Ecto neural progenitor cell (in vitro differentiated cells): Measurements from ENCODE around the gene GAGE1.
"Not testable (repeated sequence)": the region's sequence is repeated elsewhere in the genome, so short reads cannot be mapped to it uniquely, and the experiment has no call there.

ENCODE experiments used
- DNase-seq: peaks from one replicate; pipeline ENCODE4 v3.0.0-alpha.2; 2018; ENCODE audit warnings: low spot score

GAGE1 gene, protein sequence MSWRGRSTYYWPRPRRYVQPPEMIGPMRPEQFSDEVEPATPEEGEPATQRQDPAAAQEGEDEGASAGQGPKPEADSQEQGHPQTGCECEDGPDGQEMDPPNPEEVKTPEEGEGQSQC

DNA sequence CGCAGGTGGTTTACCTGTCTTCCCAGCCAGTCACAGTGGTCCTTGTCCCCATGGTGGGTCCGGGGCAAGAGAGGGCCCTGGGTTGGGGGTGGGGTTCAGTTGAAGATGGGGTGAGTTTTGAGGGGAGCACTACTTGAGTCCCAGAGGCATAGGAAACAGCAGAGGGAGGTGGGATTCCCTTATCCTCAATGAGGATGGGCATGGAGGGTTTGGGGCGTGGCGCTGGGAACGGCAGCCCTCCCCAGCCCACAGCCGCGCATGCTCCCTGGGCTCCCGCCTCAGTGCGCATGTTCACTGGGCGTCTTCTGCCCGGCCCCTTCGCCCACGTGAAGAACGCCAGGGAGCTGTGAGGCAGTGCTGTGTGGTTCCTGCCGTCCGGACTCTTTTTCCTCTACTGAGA lies at the start of gene GAGE1:
Gene GAGE1, plus strand, starts transcription at position 301 of the 400 bp plus-strand sequence. CDS start 1,155 bp downstream, outside the sequence.
- DNase-seq, result not testable (repeated sequence)

DNA sequence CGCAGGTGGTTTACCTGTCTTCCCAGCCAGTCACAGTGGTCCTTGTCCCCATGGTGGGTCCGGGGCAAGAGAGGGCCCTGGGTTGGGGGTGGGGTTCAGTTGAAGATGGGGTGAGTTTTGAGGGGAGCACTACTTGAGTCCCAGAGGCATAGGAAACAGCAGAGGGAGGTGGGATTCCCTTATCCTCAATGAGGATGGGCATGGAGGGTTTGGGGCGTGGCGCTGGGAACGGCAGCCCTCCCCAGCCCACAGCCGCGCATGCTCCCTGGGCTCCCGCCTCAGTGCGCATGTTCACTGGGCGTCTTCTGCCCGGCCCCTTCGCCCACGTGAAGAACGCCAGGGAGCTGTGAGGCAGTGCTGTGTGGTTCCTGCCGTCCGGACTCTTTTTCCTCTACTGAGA lies 47.8 kb upstream of the GAGE1 start, which contains the start of gene GAGE12E:
Gene GAGE12E, plus strand, starts transcription at position 301 of the 400 bp plus-strand sequence. CDS start 1,155 bp downstream, outside the sequence.
- DNase-seq, result not testable (repeated sequence)

DNA sequence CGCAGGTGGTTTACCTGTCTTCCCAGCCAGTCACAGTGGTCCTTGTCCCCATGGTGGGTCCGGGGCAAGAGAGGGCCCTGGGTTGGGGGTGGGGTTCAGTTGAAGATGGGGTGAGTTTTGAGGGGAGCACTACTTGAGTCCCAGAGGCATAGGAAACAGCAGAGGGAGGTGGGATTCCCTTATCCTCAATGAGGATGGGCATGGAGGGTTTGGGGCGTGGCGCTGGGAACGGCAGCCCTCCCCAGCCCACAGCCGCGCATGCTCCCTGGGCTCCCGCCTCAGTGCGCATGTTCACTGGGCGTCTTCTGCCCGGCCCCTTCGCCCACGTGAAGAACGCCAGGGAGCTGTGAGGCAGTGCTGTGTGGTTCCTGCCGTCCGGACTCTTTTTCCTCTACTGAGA lies 38.3 kb upstream of the GAGE1 start, which contains the start of gene GAGE12F:
Gene GAGE12F, plus strand, starts transcription at position 301 of the 400 bp plus-strand sequence. CDS start 1,155 bp downstream, outside the sequence.
- not testable (repeated sequence) for DNase-seq

DNA sequence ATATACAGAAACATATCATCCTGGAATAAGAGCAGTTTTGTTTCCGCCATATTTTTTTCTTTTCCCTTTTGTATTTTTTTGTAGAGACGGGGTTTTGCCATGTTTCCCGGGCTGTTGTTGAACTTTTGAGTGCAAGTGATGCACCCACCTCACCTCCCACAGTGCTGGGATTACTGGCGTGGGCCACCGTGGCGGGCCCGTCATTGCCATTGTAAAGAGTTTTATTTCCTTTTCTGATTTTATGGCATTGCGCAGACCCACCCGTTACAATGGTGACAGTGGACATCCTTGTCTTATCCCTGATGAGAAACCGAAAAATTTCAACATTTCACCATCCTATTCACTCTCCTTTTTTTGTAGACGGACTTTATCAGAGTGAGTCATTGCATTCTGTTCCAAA lies 30.1 kb upstream of the GAGE1 start:
- not testable (repeated sequence) for DNase-seq

DNA sequence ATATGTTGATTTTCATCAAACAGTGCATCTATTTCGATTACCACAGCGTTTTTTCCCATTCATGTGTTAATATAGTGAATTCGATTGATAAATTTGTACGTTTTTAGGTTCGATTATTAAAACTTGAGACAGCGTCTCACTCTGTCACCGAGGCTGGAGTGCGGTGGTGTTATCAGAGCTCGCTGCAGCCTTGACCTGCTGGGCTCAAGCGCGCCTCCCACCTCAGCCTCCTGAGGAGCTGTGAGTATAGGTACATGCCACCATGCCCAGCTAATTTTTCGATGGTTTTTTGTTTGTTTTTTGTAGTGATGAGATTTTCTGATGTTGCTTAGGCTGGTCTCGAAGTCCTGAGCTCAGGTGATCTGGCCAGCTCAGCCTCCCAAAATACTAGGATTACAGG lies 29.7 kb upstream of the GAGE1 start:
- DNase-seq, result not testable (repeated sequence)

DNA sequence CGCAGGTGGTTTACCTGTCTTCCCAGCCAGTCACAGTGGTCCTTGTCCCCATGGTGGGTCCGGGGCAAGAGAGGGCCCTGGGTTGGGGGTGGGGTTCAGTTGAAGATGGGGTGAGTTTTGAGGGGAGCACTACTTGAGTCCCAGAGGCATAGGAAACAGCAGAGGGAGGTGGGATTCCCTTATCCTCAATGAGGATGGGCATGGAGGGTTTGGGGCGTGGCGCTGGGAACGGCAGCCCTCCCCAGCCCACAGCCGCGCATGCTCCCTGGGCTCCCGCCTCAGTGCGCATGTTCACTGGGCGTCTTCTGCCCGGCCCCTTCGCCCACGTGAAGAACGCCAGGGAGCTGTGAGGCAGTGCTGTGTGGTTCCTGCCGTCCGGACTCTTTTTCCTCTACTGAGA lies 28.7 kb upstream of the GAGE1 start, which contains the start of gene GAGE12G:
Gene GAGE12G, plus strand, starts transcription at position 301 of the 400 bp plus-strand sequence. CDS start 1,155 bp downstream, outside the sequence.
- not testable (repeated sequence) for DNase-seq

DNA sequence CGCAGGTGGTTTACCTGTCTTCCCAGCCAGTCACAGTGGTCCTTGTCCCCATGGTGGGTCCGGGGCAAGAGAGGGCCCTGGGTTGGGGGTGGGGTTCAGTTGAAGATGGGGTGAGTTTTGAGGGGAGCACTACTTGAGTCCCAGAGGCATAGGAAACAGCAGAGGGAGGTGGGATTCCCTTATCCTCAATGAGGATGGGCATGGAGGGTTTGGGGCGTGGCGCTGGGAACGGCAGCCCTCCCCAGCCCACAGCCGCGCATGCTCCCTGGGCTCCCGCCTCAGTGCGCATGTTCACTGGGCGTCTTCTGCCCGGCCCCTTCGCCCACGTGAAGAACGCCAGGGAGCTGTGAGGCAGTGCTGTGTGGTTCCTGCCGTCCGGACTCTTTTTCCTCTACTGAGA lies 19.2 kb upstream of the GAGE1 start, which contains the start of gene GAGE12H:
Gene GAGE12H, plus strand, starts transcription at position 301 of the 400 bp plus-strand sequence. CDS start 1,155 bp downstream, outside the sequence.
- not testable (repeated sequence) for DNase-seq

DNA sequence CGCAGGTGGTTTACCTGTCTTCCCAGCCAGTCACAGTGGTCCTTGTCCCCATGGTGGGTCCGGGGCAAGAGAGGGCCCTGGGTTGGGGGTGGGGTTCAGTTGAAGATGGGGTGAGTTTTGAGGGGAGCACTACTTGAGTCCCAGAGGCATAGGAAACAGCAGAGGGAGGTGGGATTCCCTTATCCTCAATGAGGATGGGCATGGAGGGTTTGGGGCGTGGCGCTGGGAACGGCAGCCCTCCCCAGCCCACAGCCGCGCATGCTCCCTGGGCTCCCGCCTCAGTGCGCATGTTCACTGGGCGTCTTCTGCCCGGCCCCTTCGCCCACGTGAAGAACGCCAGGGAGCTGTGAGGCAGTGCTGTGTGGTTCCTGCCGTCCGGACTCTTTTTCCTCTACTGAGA lies 9.6 kb upstream of the GAGE1 start, which contains the start of gene GAGE2A:
Gene GAGE2A, plus strand, starts transcription at position 301 of the 400 bp plus-strand sequence. CDS start 1,155 bp downstream, outside the sequence.
- not testable (repeated sequence) for DNase-seq

DNA sequence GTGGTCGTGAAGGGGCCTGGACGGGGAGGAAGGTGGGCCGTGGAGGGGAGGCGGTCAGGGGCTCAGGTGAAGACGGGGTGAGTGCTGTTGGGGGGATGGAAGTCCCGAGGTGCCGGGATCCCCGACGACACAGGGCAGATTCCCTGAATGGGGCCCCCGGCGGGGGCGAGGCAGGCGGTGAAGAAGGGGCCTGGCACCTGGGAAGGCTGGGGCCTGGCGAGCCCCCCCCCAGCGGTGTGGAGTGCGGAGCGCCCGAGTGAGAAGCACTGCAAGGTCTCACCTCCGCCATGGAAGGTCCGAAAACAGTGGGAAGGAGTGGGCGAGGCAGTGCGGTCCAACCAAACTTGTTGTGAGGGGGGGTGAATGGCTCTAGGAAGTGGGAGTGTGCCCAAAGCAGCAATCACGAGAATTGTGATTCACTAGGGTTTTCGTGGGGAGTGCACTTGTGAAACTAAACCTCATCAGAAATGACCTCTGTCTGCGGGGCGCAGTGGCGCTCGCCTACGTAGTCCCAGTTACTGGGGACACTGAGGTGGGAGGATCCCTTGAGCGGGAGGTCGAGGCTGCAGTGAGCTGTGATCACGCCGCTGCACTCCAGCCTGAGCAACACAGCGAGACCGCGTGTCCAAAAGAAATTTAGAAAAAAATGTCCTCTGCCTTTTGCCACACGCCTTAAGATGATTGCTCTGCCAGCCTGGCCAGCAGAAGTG lies 8.9 kb upstream of the GAGE1 start:
- DNase-seq, result not testable (repeated sequence)

DNA sequence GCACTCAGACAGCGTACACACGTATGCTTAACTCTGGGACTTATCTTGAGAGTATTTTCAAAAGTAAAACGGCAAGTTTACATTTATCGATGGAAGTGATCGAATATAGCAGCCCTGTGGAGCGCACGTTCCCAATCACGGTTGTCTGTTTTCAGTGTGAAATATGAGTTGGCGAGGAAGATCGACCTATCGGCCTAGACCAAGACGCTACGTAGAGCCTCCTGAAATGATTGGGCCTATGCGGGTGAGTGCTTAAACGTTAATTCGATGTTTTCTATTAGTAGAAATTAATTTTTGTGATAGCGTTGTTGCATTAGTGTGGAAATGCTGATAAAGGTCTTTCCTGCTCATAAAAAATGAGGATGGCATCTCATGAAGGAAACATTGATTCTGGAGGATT lies 8.3 kb upstream of the GAGE1 start:
- DNase-seq, result not testable (repeated sequence)

DNA sequence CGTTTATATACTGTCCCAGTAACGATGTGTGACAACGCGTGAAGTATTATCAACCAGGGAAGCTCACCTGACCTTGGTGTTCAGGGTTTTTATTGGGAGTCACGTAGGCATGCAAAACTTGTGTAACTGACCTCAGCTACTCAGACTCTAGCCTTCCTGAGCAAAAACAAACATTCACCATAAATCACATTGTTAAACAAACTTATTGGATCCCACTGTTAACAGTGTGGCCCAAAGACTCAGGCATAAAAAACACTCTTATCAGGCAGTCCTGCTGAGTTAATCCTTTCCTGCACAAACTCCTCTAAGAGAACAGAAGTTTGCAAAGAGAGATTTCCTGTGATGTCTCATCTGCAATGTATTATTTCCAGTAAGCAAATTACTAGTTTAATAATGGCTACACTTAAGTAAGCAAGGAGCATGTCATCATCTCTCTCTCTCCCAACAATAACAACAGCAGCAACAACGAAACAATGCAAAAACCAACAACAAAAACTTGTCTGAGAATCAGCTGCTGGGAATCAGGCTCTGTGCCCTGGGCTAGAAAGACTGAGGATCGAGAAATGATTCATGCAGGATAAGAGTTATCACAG lies 12.0 kb downstream of the GAGE1 start:
- DNase-seq, result no peak

DNA sequence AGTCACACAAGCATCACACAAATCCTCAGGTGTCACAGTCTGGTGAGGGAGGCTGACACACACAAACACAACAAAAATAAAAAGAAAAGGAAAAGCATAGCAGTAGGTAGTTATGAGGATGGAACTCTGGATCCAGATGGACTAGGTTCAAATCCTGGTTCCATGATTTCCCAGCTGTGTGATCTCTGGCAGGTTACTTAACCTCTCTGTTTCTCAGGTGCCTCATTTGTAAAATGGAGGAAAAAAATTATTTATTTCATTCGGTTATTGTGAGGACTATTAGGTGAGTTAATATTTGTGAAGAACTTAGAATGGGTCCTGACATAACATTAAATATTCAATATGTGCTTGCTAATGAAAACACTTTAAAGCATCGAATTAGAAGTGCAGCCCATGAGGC lies 19.8 kb downstream of the GAGE1 start:
- no peak for DNase-seq

DNA sequence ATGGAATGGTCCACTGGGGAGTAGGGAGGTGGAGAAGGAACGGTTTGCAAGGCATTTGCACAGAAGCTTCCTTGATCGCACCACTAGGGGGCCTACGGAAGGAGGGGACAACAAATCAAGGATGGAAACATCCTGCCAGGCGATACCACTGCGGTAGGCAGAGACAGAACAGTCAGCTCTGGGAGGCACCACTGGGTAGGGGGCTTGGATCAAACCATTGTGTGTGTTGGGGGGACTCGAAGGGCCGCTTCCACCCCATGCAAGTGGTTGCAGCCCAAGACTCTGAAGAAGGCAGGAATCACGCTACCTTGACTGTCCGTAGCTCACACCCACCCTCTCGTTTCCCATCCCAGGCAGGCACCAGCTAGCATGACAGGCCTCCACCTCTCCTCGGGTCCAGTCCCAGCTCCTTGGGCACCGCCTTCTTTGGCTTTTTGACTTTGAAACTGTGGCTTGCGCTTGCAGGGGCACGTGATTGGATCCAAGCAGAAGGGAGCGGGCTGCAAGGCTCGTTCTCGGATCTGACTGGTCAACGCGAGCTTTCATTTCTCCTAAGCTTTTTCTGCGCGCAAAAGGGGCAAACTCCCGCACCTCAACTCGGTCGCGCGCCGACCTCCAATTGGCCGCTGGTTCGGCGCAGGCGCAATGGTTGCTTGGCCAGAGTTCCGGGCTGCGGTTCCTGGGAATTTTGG lies 28.4 kb downstream of the GAGE1 start:
- DNase-seq, result no peak

DNA sequence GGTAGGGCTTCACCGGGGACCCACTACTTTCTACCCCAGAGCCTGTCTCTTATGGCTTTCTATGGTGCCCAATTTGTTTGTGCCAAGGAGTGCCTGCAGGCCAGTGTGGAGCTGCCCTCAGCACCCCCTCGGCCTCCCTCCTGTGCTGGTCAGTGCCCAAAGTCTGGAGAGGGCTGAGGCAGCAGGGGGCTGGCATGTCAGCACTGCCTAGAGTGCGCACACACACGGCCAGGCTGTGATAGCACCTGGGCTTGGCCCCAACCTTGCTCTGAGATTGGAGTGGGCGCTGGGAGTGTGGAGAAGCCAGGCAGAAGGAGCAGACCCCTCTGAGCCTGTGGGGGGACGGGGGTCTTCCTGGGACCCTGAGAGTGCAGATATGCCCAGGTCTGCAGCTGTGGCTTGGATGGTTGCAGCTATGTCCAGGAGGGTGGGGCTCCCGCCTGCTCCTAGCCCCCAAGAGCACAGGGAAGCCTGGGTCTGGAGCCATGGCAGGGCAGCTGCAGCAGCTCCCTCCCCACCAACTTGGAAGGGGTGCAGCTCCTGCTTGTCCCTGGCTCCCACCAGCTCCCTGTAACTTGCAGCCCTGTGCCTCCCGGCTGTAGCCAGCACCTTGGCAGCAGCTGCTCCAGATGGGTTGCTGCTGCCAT lies 46.3 kb downstream of the GAGE1 start:
- DNase-seq, result no peak

DNA sequence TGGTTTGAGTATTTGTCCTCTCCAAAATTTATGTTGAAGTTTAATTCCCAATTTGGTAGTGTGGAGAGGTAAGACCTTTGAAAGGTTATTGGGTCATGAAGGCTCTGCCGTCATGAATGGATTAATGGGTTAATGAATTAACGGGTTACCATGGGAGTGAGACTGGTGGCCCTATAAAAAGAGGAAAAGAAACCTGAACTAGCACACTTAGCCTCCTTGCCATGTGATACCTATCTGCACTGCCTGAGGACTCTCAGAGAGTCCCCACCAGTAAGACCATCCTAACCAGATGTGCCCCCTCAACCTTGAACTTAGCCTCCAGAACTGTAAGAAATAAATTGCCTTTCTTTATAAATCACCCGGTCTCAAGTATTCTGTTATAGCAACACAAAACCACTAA lies 57.7 kb downstream of the GAGE1 start:
- no peak for DNase-seq
